Femur (tissue), 1 donor: ENCODE results near the gene VANGL1.

ENCODE experiments used
- DNase-seq: peaks from one replicate; pipeline ENCODE4 v3.0.0-alpha.2; 2017

VANGL1 gene

DNA sequence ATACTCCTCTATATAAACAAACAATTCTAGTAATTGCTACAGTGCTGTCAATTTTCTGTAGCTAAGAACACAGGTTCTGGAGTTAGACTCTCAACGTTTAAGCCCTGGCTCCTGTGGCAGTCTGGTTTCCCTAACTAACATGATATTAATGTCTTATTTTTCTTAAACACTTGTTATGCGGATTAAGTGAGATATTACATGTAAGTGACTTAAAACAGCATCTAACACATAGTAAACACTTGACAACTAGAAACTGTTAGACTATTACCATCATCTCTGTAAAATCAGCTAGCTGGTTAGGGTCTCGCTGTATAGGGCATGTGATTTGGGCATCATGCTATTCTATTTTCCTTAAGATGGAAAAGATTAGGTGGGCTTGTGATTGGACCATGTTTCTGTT, 2.3 kb downstream of the VANGL1 start:
- no peak for DNase-seq

DNA sequence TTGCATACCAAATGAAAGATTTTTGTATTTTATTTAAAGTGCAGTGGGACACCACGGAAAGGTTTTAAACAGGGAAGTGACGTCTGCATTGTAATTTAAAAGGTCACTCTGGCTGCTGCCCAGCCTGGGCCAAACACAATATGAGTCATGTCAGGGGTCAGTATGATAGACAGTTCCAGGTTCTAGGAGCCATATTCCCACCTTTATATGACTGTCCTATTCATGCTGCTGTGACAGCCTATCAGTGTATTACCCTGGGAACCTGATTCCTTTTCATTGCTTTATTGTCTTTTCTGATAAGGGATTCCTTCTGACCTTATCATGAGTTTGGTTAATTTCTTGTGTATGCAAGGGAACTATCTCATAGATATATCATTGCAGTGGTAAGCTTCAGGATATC, 5.3 kb downstream of the VANGL1 start:
- no peak for DNase-seq

DNA sequence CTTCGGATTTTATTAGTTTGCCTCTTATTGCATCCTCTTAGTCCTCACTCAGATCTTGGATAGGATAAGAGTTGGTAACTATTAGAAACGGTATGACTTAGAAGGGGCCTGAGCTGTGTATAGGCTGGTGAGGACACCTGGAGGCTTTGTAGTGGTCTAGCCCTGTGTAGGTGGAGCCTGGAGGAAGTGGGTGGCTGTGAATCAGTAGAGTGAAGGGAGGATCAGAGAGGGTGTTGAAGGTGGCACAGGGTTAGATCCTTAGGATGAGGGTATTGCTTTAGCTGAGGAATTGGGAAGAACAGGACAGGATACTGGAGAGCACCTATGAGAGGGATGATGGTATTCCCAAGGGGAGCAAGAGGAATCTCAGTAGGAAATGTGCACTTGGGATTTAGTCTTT, 5.7 kb downstream of the VANGL1 start:
- DNase-seq = no peak

DNA sequence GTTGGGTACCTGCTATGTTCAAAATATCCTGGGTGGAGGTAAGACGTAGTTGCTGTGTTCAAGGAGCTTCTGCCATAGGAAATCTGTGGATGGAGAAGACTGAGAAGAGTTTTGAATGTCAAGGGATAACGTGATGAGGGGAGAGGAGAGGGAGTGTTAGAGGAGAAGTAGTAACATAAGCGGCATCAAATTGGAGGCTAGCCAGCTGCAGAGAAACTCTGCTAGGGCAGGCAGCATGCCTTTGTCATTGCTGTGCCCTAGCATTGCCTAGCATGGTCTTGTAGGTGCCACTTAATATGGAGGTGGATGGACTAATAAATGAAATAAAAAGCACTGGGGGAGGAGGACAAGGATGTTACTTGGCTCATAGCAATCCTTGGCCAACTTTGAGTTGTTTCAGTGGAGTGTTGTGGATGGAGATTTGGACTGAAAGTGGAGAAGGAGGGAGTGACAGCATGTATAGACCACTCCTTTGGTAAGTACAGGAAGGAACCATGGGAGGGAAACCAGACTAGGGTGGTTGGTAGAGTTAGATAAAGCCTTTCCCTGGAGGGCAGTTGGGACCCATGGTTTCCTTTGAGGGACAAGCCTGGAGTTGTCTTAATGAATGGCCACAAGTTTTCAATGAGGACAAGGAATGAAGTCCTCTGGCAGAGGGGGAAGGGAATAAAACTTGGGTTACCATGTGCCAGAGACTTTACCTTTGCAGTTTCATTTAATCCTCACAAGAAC, 6.3 kb downstream of the VANGL1 start:
- DNase-seq = no peak

DNA sequence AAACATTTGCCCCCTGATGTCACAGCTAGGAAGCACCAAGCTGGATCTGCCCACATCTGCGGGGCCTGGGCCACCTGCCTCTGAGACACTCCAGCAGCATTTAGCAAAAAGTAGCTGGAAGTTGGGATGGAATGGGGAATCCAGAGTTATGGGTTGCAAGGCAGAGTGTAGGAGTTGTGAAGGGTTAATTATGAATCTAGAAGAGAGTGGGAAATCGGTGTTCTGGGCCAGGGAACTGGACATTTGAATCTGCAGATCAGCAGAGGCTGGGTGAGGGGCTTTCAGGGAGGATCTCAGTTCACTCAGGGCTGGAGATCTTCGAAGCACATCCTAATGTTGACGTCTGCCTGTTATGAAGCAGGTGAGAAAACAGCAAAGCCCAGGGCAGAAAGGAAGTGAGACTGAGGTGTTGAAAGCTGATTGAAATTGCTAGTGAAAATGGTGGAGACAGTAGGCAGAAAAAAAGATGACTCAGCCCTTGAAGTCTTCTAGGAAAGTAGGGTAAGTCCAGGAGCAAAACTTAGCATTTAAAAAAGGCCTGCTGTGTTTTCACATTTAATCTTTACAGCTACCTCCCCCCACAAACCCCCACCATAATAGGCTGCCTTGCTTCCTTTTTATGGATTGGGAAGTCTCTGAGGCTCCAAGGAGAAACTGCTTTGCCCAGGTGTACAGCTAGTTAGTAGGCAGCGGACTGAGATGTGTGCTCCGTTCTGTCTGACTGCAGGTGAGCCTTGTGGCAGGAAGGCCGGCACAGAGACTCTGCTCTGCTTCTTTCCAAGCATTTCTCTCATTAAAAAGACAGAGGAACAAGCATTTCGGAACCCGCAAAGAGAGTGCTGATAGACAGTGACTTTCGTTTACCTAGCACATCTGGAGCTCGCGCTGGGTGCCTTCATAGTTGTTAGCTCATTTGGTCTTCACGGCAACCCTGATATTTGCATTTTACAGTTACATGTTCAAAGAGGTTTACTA, 7.2 kb downstream of the VANGL1 start:
- DNase-seq = no peak

DNA sequence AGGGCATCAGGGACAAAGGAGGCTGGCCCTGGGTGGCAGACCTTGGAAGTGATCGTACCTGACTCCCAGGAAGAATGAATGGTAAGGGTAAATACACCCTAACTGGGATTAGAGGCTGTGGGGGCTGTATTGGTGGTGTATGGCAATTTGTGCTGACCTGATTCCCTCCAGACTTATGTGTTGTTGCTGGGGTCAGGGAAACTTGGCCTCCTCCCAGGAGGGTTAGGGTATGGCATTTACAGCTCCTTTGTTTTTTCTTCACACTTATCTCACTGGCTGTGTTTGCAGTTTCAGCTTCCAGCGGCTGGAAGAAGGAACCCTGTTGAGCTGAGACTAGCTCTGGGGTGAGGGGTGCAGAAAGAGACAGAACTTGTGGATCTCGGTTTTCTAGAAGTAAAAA, 8.2 kb downstream of the VANGL1 start:
- no peak for DNase-seq

DNA sequence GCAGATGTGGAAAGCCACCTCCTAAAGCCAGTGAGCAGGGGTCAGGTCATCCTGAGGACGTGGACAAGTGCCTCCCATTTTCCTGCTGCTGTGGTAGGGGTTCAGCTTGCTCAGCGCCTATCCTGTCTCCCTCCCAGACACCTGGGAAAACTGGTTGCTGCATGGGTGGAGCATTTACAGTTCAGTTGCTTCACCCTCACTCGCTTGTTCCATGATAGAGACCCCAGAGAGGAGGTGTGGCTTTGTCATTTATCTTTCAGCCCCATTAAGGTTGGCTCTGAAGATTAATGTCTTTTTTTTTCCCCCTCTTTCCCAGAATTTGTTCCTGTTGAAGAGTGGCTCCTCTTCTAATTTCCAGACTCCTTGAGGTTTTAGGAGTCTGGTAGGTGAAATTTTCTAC, 9.2 kb downstream of the VANGL1 start:
- DNase-seq = no peak

DNA sequence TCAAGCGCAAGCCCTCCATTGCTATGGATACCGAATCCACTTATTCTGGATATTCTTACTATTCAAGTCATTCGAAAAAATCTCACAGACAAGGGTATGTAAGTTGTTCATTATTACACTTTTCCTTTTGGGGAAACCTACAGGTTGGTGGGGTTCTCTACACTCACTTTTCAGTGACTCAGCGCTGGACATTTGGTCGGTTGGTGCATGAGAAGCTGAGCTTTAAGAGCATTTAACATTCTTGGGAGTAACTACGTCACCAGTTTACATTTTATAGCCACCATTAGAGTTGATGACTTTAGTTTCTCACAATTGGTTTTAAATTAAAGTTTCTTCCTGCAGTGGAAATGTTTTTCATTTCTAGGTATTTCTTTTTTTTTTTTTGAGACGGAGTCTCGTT, 9.6 kb downstream of the VANGL1 start:
- no peak for DNase-seq

DNA sequence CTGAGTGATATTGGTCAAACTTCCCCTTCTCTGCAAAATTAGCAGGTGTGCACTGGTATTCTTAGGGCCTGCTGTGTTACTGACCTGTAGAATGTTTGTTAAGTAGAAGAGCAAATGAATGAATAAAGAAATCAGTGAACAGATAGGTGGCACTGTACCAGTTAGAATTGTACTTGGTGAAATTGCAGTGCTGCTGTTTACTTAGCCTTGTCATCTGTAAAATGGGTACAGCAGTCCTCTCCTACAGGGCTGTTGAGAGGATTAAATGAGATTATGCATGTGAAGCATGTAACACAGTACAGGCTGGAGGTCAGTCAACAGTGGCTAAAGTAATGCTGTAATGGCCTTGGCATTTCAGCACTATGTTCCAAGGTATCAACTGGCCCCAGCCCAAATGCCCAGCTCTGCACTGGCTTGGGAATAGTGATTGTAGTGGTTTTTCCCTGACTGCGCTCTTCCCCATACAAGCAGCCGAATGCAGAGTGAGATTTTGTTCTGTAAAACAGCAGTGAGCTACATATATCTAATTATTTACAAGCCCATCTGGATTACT, 10.5 kb downstream of the VANGL1 start:
- no peak for DNase-seq

DNA sequence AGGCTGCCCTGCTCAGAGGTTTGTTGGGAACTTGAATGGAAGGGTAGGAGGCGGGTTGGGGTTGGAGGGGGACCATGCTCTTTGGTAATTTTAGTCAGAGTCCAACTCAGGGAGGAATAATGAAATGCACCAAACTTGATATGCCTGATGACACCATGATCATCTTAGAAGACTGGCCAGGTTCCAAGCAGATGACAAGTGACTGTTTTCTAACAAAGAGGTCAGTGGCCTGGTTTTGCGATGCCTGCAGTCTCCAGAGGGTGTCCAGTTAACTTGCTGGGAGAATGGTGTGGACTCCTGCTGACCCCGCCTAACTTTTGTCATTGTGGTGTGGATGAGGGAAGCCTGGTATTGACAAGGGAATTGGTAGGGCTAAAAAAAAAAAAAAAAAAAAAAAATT, 12.4 kb downstream of the VANGL1 start:
- no peak for DNase-seq

DNA sequence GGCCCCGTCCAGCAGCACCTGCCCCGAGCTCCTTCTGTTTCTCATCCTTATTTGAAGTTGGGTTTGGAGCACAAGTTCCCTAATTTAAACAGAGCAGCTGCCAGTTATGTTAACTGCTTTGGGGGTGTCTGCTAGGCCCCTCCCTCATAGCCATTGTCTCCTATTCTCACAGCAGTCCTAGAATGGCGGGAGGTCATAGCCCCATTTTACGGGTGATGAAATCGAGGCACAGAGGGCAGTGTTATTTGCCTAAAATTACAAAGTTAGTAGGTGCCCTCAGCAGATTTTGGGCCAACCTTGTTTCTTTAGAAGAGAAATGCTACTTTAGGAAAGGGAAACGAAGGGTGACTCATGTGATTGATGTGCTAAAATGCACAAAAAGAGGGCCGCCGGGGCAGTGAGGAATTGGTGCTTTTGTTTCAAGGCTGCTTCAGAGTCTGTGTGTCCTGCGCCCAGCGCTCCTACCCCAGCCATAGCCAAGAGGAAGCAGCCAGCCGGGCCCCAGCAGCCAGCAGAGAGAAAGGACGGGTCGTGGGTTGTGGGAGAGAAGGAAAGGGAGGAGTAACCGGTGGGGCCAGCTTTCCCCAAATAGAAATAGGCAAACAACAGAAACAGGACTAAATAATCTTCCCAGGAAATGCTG, 13.0 kb downstream of the VANGL1 start:
- no peak for DNase-seq

DNA sequence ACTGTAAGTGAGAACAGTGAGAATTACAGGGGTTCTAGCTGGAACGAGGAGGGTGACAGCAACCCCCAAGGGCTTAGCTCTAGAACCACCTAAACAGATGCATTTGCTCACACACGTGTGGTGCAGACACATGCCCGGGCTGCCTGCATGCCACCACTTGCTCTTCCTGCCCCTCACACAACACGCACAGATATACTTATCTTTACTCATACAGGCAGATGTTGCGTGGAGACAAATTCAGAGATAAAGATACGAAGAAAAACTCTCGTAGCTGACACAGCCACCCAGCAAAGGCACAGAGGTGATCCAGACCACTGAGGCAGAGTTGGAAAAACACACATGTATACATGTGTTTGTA, 13.5 kb downstream of the VANGL1 start:
- no peak for DNase-seq

DNA sequence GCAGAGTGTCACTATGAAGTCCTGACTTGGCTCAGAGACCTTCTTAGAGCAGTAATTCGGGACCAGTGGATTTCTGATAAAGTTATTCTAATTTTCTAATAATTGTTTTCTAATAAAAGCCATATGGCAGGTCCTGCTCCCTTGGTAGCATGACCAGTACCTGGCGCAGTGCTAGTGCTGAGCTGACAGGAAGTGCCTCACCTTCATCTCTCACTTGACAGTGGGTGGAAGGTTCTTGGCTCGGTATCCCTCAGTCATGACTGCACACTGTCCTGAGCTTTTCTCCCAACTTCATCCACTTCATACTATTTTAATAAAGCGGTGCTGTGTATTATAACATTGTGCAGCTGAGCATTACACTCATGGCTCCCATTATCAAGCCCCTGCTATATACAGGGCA, 14.1 kb downstream of the VANGL1 start:
- DNase-seq = no peak

DNA sequence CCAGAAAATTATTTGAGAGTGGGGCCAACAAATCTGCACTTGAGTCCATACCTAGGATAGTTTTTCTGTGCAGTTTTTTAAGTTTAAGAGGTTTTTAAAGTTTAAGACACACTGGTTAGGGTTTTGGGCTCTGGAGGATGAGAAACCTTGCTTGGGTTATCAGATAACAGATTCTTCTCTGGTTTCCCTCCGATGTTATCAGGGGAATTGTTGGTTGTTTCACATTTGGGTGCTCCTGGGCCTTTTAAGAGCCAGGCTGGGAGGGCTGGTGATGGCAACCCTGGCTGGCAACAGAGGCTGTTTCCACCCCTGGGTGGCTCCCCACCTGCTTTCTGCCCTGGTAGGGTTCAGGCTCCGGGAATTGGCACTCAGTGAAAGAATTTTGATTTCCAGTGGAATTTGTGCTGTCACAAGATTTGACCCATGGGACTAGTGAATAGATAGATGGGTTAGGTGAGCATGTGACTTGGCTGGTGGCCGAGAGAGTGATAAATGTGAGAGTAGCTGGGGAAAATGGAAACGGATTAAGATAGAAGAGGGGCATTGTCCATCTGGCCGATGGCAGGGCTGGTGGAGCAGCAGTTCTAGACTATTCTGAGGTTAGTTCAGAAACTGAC, 14.8 kb downstream of the VANGL1 start:
- no peak for DNase-seq

DNA sequence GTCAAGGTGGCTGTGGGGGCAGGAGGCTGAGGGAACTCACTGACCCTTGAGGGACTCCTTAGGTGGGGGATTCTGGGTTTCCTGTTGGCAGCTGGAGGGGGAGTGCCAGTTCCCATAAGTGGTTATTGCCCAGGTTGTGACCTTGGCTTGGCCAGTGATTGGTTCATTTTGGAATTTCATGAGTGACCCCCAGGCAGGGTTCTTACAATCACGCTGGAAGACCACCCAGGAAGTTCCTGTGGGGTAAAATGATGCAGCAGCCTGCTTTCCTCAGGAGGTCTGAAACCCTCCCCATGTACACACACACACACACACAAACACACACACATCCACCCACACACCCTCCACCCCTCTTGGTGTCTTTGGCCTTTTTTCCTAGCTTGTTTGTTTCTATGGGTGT, 16.9 kb downstream of the VANGL1 start:
- DNase-seq = no peak

DNA sequence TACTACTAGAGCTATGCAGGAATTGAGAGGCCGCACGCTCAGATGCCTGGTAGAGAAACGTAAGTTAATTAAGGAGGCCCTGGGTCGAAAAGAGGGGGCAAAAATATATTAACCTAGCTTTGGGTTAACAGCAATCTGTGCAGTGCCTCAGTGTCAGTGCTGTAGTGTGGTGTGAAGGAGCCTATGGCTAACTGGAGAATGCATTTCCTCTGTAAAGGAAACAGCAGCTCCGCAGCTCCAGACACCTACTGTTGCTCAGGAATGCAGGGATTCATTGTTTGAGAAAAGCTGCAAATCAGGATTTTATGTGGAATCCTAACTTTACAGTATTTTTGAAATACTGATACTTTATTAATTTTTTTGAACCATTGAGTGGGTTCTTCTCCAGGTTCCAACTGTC, 18.4 kb downstream of the VANGL1 start:
- no peak for DNase-seq

DNA sequence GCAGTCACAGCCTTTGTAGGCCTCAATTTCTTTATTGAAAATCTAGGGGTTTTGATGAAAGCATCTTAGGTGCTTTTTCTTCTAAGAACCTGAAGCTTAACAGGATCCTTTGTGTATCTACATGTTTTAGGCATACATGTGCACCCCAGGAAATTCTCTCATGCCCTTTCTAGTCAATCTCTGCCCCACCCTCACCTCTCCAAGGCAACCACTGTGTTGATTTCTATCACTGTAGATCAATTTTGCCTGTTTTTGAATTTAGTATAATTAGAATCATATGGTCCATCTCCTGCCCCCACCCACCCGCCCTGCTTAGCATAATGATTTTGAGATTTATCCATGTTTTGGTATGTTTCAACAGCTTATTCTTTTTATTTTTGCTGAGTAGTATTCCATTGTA, 19.4 kb downstream of the VANGL1 start:
- DNase-seq = no peak

DNA sequence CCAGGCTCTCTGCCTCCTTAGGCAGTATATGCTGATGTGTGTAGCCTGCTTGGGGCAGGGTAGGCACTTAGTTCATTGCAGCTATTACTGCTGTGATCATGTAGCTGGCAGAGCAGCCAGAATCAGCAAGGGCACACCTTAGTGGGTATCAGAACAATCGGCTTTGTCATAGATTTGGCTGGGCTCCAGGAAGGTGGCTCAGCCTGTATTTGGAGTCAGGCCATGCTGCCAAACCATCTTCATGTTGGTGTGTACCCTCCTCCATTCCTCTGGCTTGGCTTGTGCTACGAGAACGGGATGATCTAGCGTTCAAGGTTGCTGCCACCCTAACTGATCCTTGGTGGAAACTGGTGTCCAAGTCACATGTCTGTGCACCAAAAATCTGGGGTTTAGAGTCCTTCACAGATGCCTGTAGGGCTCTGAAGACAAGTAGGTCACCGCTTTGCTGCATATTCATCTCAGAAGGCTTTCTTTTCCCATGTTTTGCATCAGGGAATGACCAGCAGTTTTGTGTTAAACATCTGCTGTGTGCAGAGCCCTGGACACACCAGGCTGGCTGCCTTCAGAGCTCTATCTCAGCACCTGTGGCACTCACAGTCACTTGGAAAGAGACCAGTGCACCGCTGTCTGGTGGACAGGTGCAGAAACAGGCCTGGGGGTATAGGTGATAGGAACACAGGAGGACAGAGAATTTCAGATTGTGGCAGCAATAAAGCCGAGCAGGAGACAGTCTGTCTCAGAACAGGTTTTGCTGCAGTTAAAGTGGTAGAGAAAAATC, 23.7 kb downstream of the VANGL1 start:
- DNase-seq = no peak

DNA sequence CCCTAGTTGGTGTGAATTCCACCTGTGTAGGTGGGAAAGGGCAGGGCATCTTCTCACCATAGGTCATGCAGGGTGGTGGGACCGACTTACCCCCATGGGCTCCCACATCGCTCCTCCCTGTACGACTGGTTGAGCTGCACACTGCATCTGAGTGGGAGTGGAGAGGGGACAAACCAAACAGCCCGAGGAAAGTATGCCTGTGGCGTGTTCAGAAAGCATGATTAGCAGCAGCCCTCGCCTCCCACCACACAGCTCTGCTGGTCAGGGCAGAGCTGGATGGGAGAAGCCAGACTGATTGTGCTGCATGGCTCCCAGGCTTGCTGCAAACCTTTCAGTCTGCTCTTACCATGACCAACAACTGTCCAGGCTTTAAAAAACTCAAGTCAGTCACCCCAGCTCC, 24.4 kb downstream of the VANGL1 start:
- DNase-seq = no peak

DNA sequence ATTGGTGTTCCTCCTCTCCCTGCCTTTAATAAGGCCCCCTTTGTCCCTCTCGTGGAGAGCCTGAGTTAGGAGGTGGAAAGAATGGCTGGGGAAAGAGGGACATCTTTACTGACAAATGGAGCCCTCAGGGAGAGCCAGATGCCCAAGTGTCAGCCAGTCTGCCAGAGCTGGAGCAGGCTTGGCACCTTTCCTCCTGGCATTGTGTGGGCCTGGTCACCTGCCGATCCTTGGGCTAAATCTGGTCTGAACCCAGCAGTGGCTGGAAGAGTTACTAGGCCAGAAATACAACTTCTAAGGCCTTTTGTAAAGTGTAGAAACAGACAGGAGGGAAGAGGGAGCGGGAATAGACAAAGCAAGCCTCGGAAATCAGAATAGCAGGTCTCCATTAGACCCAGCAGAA, 24.9 kb downstream of the VANGL1 start:
- no peak for DNase-seq

DNA sequence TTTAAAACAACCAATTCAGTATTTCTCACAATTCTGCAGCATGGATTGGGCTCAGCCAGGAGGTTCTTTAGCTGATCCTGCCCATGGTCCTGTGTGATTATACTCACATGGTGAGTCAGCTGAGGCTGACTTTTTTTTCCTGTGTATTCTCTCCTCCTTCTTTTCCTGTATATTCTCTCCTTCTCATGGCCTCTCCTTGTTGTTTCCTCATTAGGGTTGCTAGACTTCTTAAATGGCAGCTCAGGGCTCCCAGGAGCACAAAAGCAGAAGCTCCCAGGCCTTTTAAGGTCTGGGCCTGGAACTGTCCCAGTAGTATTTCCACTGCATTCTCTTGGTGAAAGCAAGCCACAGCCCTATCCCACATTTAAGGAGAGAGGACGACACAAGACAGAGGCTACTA, 26.8 kb downstream of the VANGL1 start:
- DNase-seq = no peak

DNA sequence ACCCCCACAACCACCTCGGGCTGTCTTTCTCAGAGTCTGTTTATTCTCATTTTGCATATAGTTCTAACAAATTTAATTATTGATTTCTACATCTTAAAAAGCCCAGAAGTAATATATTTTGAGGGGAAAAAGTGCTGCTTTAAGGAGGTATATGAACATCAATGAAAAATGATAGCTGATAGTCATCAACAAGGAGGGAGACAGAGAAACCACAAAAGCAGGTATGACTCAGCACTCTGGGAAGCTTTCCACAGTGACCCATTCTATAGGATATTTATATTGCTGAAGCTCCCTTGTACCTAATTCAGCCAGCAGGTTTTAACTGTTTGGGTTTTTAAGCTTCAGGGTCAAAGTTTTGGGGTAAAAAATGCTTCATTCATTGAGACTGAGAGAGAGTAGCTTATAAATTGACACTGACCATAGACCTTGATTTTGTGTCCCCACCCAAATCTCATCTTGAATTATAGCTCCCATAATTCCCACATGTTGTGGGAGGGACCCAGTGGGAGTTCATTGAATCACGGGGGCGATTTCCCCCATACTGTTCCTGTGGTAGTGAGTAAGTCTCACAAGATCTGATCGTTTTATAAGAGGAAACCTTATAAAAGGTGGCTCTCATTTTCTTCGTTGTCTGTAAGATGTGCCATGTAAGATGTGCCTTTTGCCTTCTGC, 27.4 kb downstream of the VANGL1 start:
- DNase-seq = no peak
